SK-N-SH treated with all-trans-retinoic acid at 6 μM for 48 hours (cell line): Measurements from ENCODE around the gene TEKT3.

Experiments used
- ATAC-seq: fragments of 200-7000 bp; cut with Tn5 transposase; 3 replicates; pipeline ENCODE4 v1.9.1; 2020; ENCODE audit warnings: mild to moderate bottlenecking, moderate library complexity
- ARNTL ChIP-seq: fragments of 450-650 bp; formaldehyde crosslinking; IDR thresholded peaks from 2 replicates; pipeline ENCODE4 v1.5.0; 2020; ENCODE audit warnings: low read depth, mild to moderate bottlenecking, moderate library complexity, borderline replicate concordance
- BACH2 ChIP-seq: fragments of 250-450 bp; sonication (Bioruptor Pico); IDR thresholded peaks from 2 replicates; pipeline ENCODE4 v1.9.0; 2021; ENCODE audit warnings: mild to moderate bottlenecking, borderline replicate concordance
- CREB5 ChIP-seq: fragments of 250-450 bp; sonication (Bioruptor Pico); IDR thresholded peaks from 2 replicates; pipeline ENCODE4 v1.5.1; 2020; ENCODE audit warnings: low read depth, mild to moderate bottlenecking, moderate library complexity
- CSDC2 ChIP-seq: fragments of 250-450 bp; sonication (Bioruptor Pico); IDR thresholded peaks from 2 replicates; pipeline ENCODE4 v1.5.0; 2020; ENCODE audit warnings: mild to moderate bottlenecking, moderate library complexity
- CSRNP3 ChIP-seq: fragments of 250-450 bp; sonication (Bioruptor Pico); IDR thresholded peaks from 2 replicates; pipeline ENCODE4 v1.5.1; 2021; ENCODE audit warnings: mild to moderate bottlenecking, moderate library complexity
- ESRRG ChIP-seq: fragments of 250-450 bp; sonication (Bioruptor Pico); IDR thresholded peaks from 2 replicates; pipeline ENCODE4 v1.6.1; 2021; ENCODE audit warnings: mild to moderate bottlenecking
- GLIS3 ChIP-seq: fragments of 250-450 bp; sonication (Bioruptor Pico); IDR thresholded peaks from 2 replicates; pipeline ENCODE4 v1.5.0; 2020; ENCODE audit warnings: mild to moderate bottlenecking, moderate library complexity
- OSR1 ChIP-seq: fragments of 250-450 bp; sonication (Bioruptor Pico); IDR thresholded peaks from 2 replicates; pipeline ENCODE4 v1.8.0; 2022; ENCODE audit warnings: moderate library complexity, mild to moderate bottlenecking, inconsistent platforms
- PPARA ChIP-seq: fragments of 250-450 bp; sonication (Bioruptor Pico); IDR thresholded peaks from 2 replicates; pipeline ENCODE4 v1.5.0; 2020; ENCODE audit warnings: mild to moderate bottlenecking, borderline replicate concordance
- RARB ChIP-seq: fragments of 250-450 bp; sonication (Bioruptor Pico); IDR thresholded peaks from 2 replicates; pipeline ENCODE4 v1.8.0; 2021; ENCODE audit warnings: mild to moderate bottlenecking, moderate library complexity
- SNAI2 ChIP-seq: fragments of 250-450 bp; sonication (Bioruptor Pico); IDR thresholded peaks from 2 replicates; pipeline ENCODE4 v1.5.0; 2020; ENCODE audit warnings: mild to moderate bottlenecking, moderate library complexity
- TCF4 ChIP-seq: fragments of 250-450 bp; sonication (Bioruptor Pico); IDR thresholded peaks from 2 replicates; pipeline ENCODE4 v1.8.0; 2021; ENCODE audit warnings: mild to moderate bottlenecking, moderate library complexity, borderline replicate concordance
- TSHZ2 ChIP-seq: fragments of 250-450 bp; sonication (Bioruptor Pico); IDR thresholded peaks from 2 replicates; pipeline ENCODE4 v1.5.0; 2020; ENCODE audit warnings: mild to moderate bottlenecking, moderate library complexity
- ZC3H10 ChIP-seq: fragments of 250-450 bp; sonication (Bioruptor Pico); IDR thresholded peaks from 2 replicates; pipeline ENCODE4 v1.5.1; 2021; ENCODE audit warnings: mild to moderate bottlenecking, moderate library complexity
- ZFP3 ChIP-seq: fragments of 250-450 bp; sonication (Bioruptor Pico); IDR thresholded peaks from 2 replicates; pipeline ENCODE4 v1.5.0; 2020; ENCODE audit warnings: mild to moderate bottlenecking, moderate library complexity
- ZFP30 ChIP-seq: fragments of 450-650 bp; formaldehyde crosslinking; IDR thresholded peaks from 2 replicates; pipeline ENCODE4 v1.5.0; 2022; ENCODE audit warnings: mild to moderate bottlenecking, moderate library complexity
- ZNF70 ChIP-seq: fragments of 450-650 bp; formaldehyde crosslinking; IDR thresholded peaks from 2 replicates; pipeline ENCODE4 v1.5.0; 2020; ENCODE audit warnings: mild to moderate bottlenecking, moderate library complexity
- TF ChIP-seq, protein P1 (sequence below): fragments of 250-450 bp; sonication (Bioruptor Pico); IDR thresholded peaks from 2 replicates; pipeline ENCODE4 v1.8.0; 2020; ENCODE audit warnings: mild to moderate bottlenecking, moderate library complexity, borderline replicate concordance

TEKT3 gene

GRCh38 chr17:15265131-15265530 lies 76.3 kb downstream of the TEKT3 start, which contains the start of gene PMP22:
PMP22 (minus strand) TSS chr17:15265326; CDS start chr17:15260727, 4,599 bp downstream.
- ATAC-seq, result no peak
- no peak for TF ChIP-seq ZNF70 (CRISPR knock-in tag)

- ATAC-seq, result no peak
- TF ChIP-seq BACH2 (no peak), ZFP3 (CRISPR knock-in tag) (no peak), SNAI2 (CRISPR knock-in tag) (no peak), OSR1 (CRISPR knock-in tag) (no peak), CSDC2 (CRISPR knock-in tag) (no peak), RARB (CRISPR knock-in tag) (no peak), TSHZ2 (no peak), GLIS3 (CRISPR knock-in tag) (no peak), ZFP30 (CRISPR knock-in tag) (no peak), TCF4 (no peak), CSRNP3 (CRISPR knock-in tag) (no peak), ESRRG (CRISPR knock-in tag) (no peak), CREB5 (CRISPR knock-in tag) (no peak), PPARA (CRISPR knock-in tag) (no peak), ZNF70 (CRISPR knock-in tag) (no peak), ZC3H10 (CRISPR knock-in tag) (no peak)
- TF ChIP-seq, protein P1, sequence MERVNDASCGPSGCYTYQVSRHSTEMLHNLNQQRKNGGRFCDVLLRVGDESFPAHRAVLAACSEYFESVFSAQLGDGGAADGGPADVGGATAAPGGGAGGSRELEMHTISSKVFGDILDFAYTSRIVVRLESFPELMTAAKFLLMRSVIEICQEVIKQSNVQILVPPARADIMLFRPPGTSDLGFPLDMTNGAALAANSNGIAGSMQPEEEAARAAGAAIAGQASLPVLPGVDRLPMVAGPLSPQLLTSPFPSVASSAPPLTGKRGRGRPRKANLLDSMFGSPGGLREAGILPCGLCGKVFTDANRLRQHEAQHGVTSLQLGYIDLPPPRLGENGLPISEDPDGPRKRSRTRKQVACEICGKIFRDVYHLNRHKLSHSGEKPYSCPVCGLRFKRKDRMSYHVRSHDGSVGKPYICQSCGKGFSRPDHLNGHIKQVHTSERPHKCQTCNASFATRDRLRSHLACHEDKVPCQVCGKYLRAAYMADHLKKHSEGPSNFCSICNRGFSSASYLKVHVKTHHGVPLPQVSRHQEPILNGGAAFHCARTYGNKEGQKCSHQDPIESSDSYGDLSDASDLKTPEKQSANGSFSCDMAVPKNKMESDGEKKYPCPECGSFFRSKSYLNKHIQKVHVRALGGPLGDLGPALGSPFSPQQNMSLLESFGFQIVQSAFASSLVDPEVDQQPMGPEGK (CRISPR knock-in tag), result no peak
These were observed 76.9 kb downstream of the TEKT3 start for GRCh38 chr17:15264542-15264941.

GRCh38 chr17:15263680-15264079 lies 77.7 kb downstream of the TEKT3 start:
- no peak for ATAC-seq
- TF ChIP-seq, protein P1 (CRISPR knock-in tag), result no peak
- TF ChIP-seq ARNTL (no peak), ZFP3 (CRISPR knock-in tag) (no peak), PPARA (CRISPR knock-in tag) (no peak), TSHZ2 (no peak), TCF4 (no peak), RARB (CRISPR knock-in tag) (no peak)
